C4-2B (cell line): Measurements from ENCODE around the gene ARHGEF33.

Experiments used
- ZFX ChIP-seq: fragments of 450-650 bp; IDR thresholded peaks from 2 replicates; pipeline ENCODE4 v1.6.1; 2017
- TF ChIP-seq, protein P1 (sequence below): fragments of 450-650 bp; conservative IDR thresholded peaks from 2 replicates; pipeline ENCODE4 v1.5.1; 2017; ENCODE audit warnings: mild to moderate bottlenecking

DNA sequence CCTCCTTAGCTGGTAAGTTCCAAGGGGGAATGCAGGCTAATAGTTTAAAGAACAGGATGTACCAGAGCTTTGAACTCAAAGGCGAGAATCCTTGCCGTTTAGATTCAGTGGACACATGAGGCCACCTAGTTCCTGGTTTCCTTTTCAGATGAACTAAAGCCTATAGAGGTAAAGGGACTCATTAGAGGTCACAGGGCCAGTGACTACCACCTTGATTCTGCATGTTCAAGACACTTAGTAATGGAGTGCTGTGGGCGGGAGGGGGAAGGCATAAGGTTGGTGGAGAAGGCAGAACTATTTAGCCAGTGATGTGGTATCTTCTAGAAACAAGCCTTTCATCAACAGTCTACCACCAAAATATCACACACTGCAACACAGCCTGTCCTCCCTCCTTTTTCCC is 47.9 kb downstream of the ARHGEF33 start:
- TF ChIP-seq, protein P1, sequence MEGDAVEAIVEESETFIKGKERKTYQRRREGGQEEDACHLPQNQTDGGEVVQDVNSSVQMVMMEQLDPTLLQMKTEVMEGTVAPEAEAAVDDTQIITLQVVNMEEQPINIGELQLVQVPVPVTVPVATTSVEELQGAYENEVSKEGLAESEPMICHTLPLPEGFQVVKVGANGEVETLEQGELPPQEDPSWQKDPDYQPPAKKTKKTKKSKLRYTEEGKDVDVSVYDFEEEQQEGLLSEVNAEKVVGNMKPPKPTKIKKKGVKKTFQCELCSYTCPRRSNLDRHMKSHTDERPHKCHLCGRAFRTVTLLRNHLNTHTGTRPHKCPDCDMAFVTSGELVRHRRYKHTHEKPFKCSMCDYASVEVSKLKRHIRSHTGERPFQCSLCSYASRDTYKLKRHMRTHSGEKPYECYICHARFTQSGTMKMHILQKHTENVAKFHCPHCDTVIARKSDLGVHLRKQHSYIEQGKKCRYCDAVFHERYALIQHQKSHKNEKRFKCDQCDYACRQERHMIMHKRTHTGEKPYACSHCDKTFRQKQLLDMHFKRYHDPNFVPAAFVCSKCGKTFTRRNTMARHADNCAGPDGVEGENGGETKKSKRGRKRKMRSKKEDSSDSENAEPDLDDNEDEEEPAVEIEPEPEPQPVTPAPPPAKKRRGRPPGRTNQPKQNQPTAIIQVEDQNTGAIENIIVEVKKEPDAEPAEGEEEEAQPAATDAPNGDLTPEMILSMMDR = no peak
- TF ChIP-seq ZFX = no peak
